Stimulated activated naive CD8-positive, alpha-beta T cell treated with anti-CD3 and anti-CD28 coated beads, Interleukin-15, Interleukin-2, amounts not matched to agents 100 ng/mL and 50 ng/mL, for 24 hours (primary cell): ENCODE measurements around the gene IGSF6.

ENCODE experiments used
- H3K27ac Mint-ChIP-seq: one replicate; pipeline ENCODE4 v1.8.0; 2021; ENCODE audit warnings: mild to moderate bottlenecking, mixed read lengths
- H3K27me3 Mint-ChIP-seq: one replicate; pipeline ENCODE4 v1.8.0; 2021; ENCODE audit warnings: mixed read lengths
- H3K36me3 Mint-ChIP-seq: one replicate; pipeline ENCODE4 v1.8.0; 2021; ENCODE audit warnings: low read depth, mixed read lengths
- H3K4me1 Mint-ChIP-seq: one replicate; pipeline ENCODE4 v1.8.0; 2021; ENCODE audit warnings: low read depth, mixed read lengths
- H3K4me3 Mint-ChIP-seq: one replicate; pipeline ENCODE4 v1.8.0; 2021; ENCODE audit warnings: mild to moderate bottlenecking, mixed read lengths
- H3K9me3 Mint-ChIP-seq: one replicate; pipeline ENCODE4 v1.8.0; 2021; ENCODE audit warnings: mixed read lengths

The IGSF6 gene

DNA sequence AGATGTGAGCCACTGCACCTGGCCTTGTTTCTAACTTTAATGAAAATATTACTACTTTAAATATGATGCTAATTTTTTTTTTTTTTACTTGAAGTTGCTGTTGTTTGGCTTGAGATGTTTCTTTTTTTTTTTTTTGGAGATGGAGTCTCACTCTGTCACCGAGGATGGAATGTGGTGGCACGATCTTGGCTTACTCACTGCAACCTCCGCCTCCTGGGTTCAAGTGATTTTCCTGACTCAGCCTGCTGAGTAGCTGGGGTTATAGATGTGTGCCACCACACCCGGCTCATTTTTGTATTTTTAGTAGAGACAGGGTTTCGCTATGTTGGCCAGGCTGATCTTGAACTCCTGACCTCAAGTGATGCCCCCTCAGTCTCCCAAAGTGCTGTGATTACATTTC, 23.6 kb downstream of the IGSF6 start:
- Mint-ChIP-seq H3K4me3 (no peak overlapping the region), H3K4me1 (peaks cover 43% of the 10 kb centered on the region), H3K9me3 (no peaks in the 10 kb centered on the region), H3K27ac (no peak overlapping the region), H3K27me3 (no peaks in the 10 kb centered on the region), H3K36me3 (peaks cover 56% of the 10 kb centered on the region)

DNA sequence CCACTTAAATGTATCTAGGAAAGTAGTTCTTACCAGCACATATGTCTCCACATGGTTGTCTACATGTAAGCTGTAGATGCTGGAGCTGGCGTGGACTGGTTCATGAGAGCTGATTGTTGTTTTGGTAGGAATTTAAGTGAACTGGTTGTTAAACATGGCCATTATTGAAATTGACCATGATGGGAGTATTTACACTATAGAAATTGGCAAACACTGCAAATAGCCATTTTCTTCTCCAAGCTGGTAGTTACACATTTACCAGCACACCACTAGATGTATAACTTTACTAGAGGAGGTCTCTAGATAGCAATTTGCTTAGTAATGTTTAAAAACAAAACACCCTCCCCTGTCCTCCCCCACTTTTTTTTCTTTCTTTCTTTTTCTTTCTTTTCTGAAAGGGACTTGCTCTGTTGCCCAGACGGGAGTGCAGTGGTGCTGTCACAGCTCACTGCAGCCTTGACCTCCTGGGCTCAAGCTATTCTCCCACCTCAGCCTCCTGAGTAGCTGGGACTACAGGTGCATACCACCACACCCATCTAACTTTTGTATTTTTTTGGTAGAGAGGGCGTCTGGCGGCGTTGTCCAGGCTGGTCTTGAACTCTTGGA, 24.2 kb downstream of the IGSF6 start:
- Mint-ChIP-seq H3K9me3 (no peaks in the 10 kb centered on the region), H3K27me3 (no peaks in the 10 kb centered on the region), H3K36me3 (peaks cover 60% of the 10 kb centered on the region), H3K4me3 (no peak overlapping the region), H3K4me1 (peaks cover 41% of the 10 kb centered on the region), H3K27ac (no peak overlapping the region)

DNA sequence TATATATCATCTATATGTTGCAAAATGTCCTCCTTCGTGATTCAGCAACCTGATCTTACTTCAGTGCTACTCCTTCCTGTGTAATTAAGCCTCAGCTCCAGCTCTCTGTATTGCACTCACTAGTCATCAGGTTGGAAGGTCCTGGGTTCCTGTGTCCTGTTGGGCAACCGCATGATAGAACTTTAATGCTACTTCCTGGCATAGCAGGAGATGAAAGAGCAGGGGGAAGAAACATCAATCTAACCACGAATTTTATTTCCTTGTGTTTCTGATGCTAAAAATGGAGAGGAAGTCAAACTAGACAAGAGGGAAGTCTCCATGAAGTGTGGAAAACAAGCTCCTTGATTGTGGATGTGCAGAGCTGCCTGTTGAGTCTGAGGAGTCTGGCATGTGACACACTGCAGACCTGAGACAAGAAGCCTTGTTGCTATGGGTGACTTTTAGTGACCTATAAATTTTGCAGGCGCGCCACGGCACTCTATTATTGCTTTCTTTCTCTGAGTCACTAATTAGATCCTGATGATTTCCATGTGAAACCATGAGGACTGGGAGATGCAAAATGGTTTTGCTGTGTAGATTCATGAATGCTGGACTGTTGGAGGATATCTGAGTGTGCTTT, 25.6 kb downstream of the IGSF6 start:
- Mint-ChIP-seq H3K27me3 (no peaks in the 10 kb centered on the region), H3K27ac (peak overlapping the region; percentile 41), H3K4me1 (peaks cover 36% of the 10 kb centered on the region), H3K36me3 (peaks cover 60% of the 10 kb centered on the region), H3K9me3 (no peaks in the 10 kb centered on the region), H3K4me3 (no peak overlapping the region)

DNA sequence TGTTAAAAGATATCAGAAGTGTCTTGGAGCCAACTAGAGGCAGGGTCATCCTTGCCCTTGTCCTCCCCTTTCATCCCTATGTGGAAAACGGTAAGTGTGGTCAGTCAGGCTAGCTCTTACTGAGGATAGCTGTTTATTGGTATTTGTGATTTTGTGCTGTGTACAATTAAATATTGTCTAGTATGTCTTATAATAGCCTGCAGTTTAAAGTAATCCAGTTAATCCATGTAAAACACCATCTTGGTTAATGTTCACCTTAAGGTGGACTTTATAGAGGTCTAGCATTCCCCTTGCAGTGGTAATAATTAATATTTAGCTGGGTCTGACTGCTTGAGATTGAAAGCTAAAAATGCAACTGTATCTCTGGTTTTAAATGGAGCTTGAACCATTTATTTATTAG, 27.4 kb downstream of the IGSF6 start:
- Mint-ChIP-seq H3K27ac (no peak overlapping the region), H3K27me3 (no peaks in the 10 kb centered on the region), H3K4me1 (peaks cover 43% of the 10 kb centered on the region), H3K9me3 (no peaks in the 10 kb centered on the region), H3K36me3 (peaks cover 70% of the 10 kb centered on the region), H3K4me3 (no peak overlapping the region)

DNA sequence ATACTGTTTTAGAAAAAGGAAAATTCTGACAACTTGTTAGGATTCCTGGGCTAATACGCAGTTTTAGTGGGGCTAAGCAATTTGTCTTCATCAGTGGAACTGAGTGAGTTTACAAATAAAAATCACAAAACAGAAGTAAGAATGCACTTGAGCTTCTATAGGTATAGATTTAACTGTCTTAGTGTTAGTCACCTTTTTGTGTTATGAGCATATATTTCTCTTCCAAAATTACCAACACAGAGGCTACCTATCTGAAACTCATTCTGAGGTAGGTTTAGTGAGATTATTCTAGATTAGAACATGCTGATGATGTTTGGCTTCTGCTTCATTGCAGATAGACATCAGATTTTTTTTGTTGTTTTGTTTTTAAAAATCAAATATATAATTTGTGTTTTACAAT, 29.9 kb downstream of the IGSF6 start:
- Mint-ChIP-seq H3K36me3 (peaks cover 72% of the 10 kb centered on the region), H3K9me3 (no peaks in the 10 kb centered on the region), H3K4me1 (peaks cover 56% of the 10 kb centered on the region), H3K27ac (peak overlapping the region; percentile 16), H3K27me3 (no peaks in the 10 kb centered on the region), H3K4me3 (no peak overlapping the region)

DNA sequence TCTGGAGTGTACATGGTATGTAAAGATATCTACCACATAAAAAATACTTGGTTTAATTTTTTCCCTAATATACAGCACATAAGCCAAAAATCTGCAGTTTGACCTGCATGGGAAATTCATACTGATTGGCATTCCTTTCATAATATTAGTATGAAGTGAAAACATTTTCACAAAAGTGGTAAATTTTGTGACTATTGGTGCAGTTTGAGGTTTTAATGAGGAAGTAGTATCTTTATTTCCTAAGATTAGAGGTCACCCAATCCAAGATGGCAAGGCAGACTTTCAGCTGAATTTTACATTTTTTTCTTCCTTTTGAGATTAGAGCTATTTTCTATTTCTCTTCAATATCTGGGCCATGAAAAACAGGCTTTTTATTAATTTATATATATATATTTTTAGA, 31.8 kb downstream of the IGSF6 start:
- peaks cover 63% of the 10 kb centered on the region for H3K36me3 Mint-ChIP-seq
- peaks cover 55% of the 10 kb centered on the region for H3K4me1 Mint-ChIP-seq
- no peak overlapping the region for H3K4me3 Mint-ChIP-seq
- H3K27ac Mint-ChIP-seq: no peak overlapping the region
- H3K27me3 Mint-ChIP-seq: no peaks in the 10 kb centered on the region
- no peaks in the 10 kb centered on the region for H3K9me3 Mint-ChIP-seq

DNA sequence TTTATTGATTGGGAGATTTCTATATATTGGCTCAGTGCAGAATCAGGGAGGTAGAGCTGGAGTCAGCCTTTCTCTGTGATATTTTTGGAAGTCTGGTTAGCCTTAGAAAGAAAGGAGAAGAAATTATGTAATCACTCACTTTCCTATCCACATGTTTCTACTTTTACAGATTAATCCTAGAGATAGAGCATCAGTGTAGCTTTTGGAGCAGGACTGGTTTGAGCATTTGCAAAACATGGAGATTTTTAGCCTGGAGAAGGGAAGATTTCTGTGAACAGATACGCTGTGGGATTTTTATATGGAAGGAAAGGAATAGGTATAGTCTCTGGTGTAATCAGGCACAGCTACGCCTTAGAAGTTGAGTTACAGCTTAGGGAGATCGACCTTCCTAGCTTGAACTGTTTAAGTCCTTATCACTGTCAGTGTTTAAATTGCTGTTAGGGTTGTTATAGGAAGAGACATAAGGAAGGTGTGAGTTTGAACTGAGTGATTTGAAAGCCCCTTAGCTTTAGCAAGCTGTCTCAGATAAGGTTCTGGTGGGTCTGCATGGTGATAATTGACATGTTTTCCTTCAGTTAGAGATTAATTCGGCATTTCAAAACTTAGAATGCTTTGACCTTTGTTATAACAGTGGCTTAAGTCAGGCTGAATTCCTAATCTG, 32.5 kb downstream of the IGSF6 start:
- no peaks in the 10 kb centered on the region for H3K9me3 Mint-ChIP-seq
- no peak overlapping the region for H3K4me3 Mint-ChIP-seq
- no peaks in the 10 kb centered on the region for H3K27me3 Mint-ChIP-seq
- peaks cover 56% of the 10 kb centered on the region for H3K36me3 Mint-ChIP-seq
- peaks cover 55% of the 10 kb centered on the region for H3K4me1 Mint-ChIP-seq
- peak overlapping the region; percentile 10 for H3K27ac Mint-ChIP-seq

DNA sequence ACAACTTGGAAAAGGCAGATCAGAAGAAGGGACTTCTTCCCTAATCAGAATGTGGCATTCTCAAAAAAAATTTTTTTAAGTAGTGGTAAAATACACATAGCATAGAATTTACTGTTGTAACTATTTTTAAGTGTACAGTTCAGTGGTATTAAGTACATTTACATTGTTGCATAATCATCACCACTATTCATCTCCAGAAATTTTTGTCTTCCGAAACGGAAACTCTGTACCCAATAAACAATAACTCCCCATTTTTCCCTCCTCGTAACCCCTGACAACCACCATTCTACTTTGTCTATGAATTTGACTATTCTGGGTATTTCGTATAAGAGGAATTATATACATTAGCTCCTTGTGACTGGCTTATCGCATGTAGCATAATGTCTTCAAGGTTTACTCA, 34.1 kb downstream of the IGSF6 start:
- Mint-ChIP-seq H3K4me3 (no peak overlapping the region), H3K27ac (no peak overlapping the region), H3K27me3 (no peaks in the 10 kb centered on the region), H3K4me1 (peaks cover 57% of the 10 kb centered on the region), H3K36me3 (peaks cover 47% of the 10 kb centered on the region), H3K9me3 (no peaks in the 10 kb centered on the region)

DNA sequence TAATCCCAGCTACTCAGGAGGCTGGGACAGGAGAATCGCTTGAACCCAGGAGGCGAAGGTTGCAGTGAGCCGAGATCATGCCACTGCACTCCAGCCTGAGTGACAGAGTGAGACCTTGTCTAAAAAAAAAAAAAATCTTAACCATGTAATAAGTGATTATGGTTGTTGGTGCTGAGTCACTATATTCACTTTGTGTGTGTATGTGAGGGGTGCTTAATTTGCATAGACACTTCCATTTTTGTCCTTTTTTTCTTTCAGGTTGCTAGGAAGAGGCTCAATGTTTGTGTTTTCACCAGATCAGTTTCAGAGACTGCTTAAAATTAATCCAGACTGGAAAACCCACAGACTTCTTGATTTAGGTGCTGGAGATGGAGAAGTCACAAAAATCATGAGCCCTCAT, 34.8 kb downstream of the IGSF6 start:
- peaks cover 46% of the 10 kb centered on the region for H3K36me3 Mint-ChIP-seq
- peak overlapping the region; percentile 45 for H3K27ac Mint-ChIP-seq
- peaks cover 60% of the 10 kb centered on the region for H3K4me1 Mint-ChIP-seq
- no peak overlapping the region for H3K4me3 Mint-ChIP-seq
- H3K9me3 Mint-ChIP-seq: no peaks in the 10 kb centered on the region
- H3K27me3 Mint-ChIP-seq: no peaks in the 10 kb centered on the region

DNA sequence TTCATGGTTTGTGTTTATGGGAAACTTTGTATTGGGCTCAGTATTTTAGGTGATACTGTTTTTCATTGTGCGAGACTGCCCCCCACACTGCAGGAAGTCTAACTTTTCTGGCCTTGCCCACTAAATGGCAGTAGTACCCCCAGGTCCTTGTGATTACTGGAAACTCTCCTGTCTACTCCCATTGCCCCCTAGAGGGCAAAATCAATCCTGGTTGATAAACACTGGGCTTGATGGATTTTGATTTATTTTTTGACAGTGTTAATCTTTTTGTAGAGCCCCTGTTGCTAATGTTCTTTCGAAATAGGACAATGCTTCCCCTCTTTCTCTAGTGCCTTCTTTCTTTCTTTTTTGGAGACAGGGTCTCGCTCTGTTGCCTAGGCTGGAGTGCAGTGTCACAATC, 37.5 kb downstream of the IGSF6 start:
- Mint-ChIP-seq H3K4me1 (peaks cover 71% of the 10 kb centered on the region), H3K9me3 (no peaks in the 10 kb centered on the region), H3K36me3 (peaks cover 37% of the 10 kb centered on the region), H3K4me3 (no peak overlapping the region), H3K27ac (no peak overlapping the region), H3K27me3 (no peaks in the 10 kb centered on the region)

DNA sequence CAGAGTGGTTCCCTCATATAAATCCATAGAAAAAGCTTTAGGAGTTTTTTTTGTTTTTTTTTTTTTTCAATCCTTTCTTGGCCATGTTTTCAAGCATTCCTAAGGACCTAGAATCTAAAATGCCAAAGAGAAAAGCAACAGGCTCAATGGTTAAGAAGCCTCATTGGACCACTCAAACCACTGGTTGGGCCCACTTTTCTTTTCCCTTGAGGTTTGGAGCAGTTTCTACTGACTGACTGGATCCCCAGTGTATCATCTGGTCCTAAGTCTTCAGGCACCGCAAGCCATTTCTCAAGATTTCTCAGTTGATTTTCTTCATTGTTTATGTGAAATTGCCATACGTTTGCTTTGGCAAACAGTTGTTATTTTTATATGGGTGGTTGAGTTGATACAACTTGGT, 38.6 kb downstream of the IGSF6 start:
- no peak overlapping the region for H3K27ac Mint-ChIP-seq
- no peaks in the 10 kb centered on the region for H3K27me3 Mint-ChIP-seq
- no peaks in the 10 kb centered on the region for H3K9me3 Mint-ChIP-seq
- H3K4me1 Mint-ChIP-seq: peaks cover 73% of the 10 kb centered on the region
- peaks cover 27% of the 10 kb centered on the region for H3K36me3 Mint-ChIP-seq
- no peak overlapping the region for H3K4me3 Mint-ChIP-seq

DNA sequence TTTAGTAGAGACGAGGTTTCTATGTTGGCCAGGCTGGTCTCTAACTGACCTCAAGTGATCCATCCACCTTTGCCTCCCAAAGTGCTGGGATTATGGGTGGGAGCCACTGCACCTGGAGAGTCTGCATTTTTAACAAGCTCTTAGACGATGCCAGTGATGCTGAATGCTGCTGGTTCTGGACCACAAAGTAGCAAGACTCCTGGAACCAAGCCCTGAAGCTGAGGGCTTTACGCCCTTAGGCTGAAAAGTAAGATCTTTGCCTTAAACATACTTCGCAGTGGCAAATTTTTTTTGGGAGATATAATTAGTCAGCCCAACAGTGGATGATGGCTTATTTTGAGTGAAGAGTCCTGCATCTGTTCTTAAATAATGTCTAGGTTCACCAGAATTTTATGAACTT, 39.0 kb downstream of the IGSF6 start:
- no peaks in the 10 kb centered on the region for H3K9me3 Mint-ChIP-seq
- H3K4me3 Mint-ChIP-seq: no peak overlapping the region
- H3K27me3 Mint-ChIP-seq: no peaks in the 10 kb centered on the region
- H3K27ac Mint-ChIP-seq: no peak overlapping the region
- peaks cover 77% of the 10 kb centered on the region for H3K4me1 Mint-ChIP-seq
- H3K36me3 Mint-ChIP-seq: peaks cover 25% of the 10 kb centered on the region

DNA sequence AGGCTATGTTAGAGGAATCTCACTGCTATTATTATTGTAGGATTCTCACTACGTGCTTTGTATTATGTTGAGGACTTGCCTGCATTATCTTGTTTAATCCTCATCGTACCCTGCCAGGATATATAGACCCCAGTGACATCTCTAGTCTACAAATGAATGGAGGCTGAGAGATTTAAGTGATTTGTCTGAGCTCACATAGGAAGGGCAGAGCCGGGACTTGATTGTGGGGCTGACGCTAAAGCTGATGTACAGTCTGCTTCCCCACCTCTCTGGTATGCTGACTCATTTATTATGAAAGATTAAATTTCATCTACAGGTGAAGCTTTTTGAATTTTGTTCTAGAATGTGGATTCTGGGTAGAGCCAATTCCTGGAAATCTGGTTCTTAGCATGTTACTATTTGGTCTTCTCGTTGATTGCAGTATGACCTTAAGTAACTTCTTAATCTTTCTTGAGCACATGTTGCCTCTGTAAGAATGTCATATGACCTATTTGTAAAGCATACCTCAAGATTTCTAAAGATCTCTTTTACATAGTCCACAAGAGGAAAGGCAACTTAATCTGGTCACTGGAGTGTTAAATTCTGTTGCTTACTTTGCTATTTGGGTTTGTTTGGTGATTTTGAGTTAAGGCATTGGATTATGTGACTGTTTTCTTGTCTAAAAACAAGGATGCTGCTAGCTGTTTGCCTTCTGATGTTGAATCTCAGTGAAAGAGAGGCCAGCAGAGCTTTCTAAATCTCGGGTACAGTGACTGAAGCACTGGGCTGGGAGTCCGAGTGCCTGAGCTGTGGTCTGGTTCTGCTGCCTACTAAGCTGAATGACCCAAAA, 40.6 kb downstream of the IGSF6 start:
- no peak overlapping the region for H3K4me3 Mint-ChIP-seq
- peak overlapping the region; percentile 6 for H3K27ac Mint-ChIP-seq
- peaks cover 15% of the 10 kb centered on the region for H3K36me3 Mint-ChIP-seq
- H3K9me3 Mint-ChIP-seq: no peaks in the 10 kb centered on the region
- peaks cover 84% of the 10 kb centered on the region for H3K4me1 Mint-ChIP-seq
- no peaks in the 10 kb centered on the region for H3K27me3 Mint-ChIP-seq

DNA sequence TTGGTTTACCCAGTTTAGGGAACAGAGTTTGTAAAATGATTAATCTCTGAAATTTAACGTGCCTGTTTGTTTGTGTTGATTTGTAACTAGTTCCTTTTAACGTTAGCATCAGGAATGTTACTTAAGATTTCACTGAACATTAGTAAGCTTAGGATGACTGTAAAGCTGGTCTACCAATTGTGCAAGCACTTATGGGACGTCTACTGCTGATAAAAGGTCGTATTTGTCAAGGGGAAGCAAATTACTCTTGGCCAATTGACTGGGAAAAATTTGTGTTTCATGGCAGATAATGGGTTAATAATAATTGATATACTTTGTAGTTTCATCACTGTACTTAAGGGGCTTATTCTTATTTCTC, 41.2 kb downstream of the IGSF6 start:
- Mint-ChIP-seq H3K9me3 (no peaks in the 10 kb centered on the region), H3K4me3 (no peak overlapping the region), H3K27ac (no peak overlapping the region), H3K27me3 (no peaks in the 10 kb centered on the region), H3K36me3 (peaks cover 10% of the 10 kb centered on the region), H3K4me1 (peaks cover 78% of the 10 kb centered on the region)

DNA sequence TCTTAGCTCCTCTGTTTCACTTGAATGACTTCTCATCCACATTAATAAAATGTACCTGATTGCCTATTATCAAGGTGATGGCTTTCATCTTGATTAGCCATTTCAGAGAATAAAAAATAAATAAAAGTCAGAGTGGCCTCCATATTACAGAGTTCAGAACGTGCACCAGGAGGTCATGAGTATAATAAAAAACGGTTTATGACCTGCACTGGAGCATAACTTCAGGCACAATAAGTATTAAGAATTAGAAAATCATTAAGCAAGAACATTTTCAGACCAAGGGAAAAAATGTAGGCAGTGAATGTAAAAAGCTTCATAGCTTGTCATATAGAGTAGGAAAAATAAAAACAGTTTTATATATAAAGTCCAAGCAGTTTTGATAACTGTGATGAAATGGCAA, 41.6 kb downstream of the IGSF6 start:
- Mint-ChIP-seq H3K4me1 (peaks cover 77% of the 10 kb centered on the region), H3K9me3 (no peaks in the 10 kb centered on the region), H3K27me3 (no peaks in the 10 kb centered on the region), H3K27ac (no peak overlapping the region), H3K36me3 (peaks cover 10% of the 10 kb centered on the region), H3K4me3 (no peak overlapping the region)
